G401 (cell line): ENCODE measurements around the gene TRIAP1. TPM values are rescaled to one million over a fixed set of nuclear protein-coding genes. Genes with fewer than 3 reads are reported as not detected.

Source experiments
- DNase-seq: peaks from one replicate; pipeline ENCODE4 v3.0.0-alpha.2; 2015; ENCODE audit warnings: low spot score
- in situ Hi-C: cut with HindIII; loops from 2 replicates; pipeline ENCODE4 v1.10.0; 2016; ENCODE audit warnings: low sequenced_read_pairs, mixed read lengths
- total RNA-seq: library from RNA; depleted of rRNA; stranded (reverse); fragments of >200 nt; shearing (Covaris generic); gene quantifications from 2 replicates; pipeline ENCODE4 v1.2.3, GENCODE V29; 2014

TRIAP1 gene
- total RNA-seq, 1 experiment from 2014 or later: 118 TPM

- in situ Hi-C loops: no loop called here
- no peak for DNase-seq
These were observed 7.5 kb downstream of the TRIAP1 start for GRCh38 chr12:120438495-120439198.

- in situ Hi-C loops: no loop called here
- DNase-seq: peak; percentile 100
These were observed 8.3 kb downstream of the TRIAP1 start, which contains the start of gene COX6A1 for GRCh38 chr12:120437735-120438494. COX6A1 (plus strand) TSS chr12:120438113; CDS start chr12:120438127, 14 bp downstream.

GRCh38 chr12:120432772-120433525 lies 13.2 kb downstream of the TRIAP1 start:
- in situ Hi-C loops: no loop called here

GRCh38 chr12:120429368-120429767 lies 16.8 kb downstream of the TRIAP1 start:
- DNase-seq: no peak
- in situ Hi-C loops: no loop called here

More at GRCh38 chr12:120432772-120433525, 13.2 kb downstream of the TRIAP1 start:
- no peak for DNase-seq

- in situ Hi-C loops: no loop called here
- no peak for DNase-seq
These were observed 17.5 kb downstream of the TRIAP1 start for GRCh38 chr12:120428597-120429229.

GRCh38 chr12:120425797-120426196 lies 20.4 kb downstream of the TRIAP1 start:
- DNase-seq: no peak
- in situ Hi-C loops: no loop called here

- DNase-seq: no peak
- in situ Hi-C loops: no loop called here
These were observed 23.2 kb downstream of the TRIAP1 start for GRCh38 chr12:120422892-120423456.

- in situ Hi-C loops: no loop called here
- no peak for DNase-seq
These were observed 24.5 kb downstream of the TRIAP1 start for GRCh38 chr12:120421701-120422100.

GRCh38 chr12:120417917-120418580 lies 28.1 kb downstream of the TRIAP1 start:
- in situ Hi-C loops: no loop called here
- DNase-seq: no peak

- DNase-seq: no peak
- in situ Hi-C loops: no loop called here
These were observed 29.5 kb downstream of the TRIAP1 start for GRCh38 chr12:120416490-120417216.

GRCh38 chr12:120413901-120414695 lies 32.1 kb downstream of the TRIAP1 start:
- no peak for DNase-seq
- in situ Hi-C loops: no loop called here

GRCh38 chr12:120412421-120412820 lies 33.8 kb downstream of the TRIAP1 start:
- no peak for DNase-seq
- in situ Hi-C loops: no loop called here

- no peak for DNase-seq
- in situ Hi-C loops: no loop called here
These were observed 37.4 kb downstream of the TRIAP1 start for GRCh38 chr12:120408771-120409170.

GRCh38 chr12:120406553-120406952 lies 39.6 kb downstream of the TRIAP1 start:
- DNase-seq: no peak
- in situ Hi-C loops: no loop called here

GRCh38 chr12:120406069-120406468 lies 40.1 kb downstream of the TRIAP1 start:
- DNase-seq: no peak
- in situ Hi-C loops: no loop called here

GRCh38 chr12:120404271-120404670 lies 41.9 kb downstream of the TRIAP1 start:
- DNase-seq: no peak
- in situ Hi-C loops: no loop called here

- DNase-seq: no peak
- in situ Hi-C loops: no loop called here
These were observed 42.3 kb downstream of the TRIAP1 start for GRCh38 chr12:120403869-120404268.
